HG02678 (cell line): Measurements from ENCODE around the gene RELN.
"Not testable (repeated sequence)": the region's sequence is repeated elsewhere in the genome, so short reads cannot be mapped to it uniquely, and the experiment has no call there.

Source experiments
- ATAC-seq: cut with Tn5 transposase; IDR thresholded peaks from one replicate; pipeline ENCODE4 v1.9.1; 2021; ENCODE audit warnings: mild to moderate bottlenecking, moderate library complexity; ENCODE audit not compliant: unreplicated experiment

Gene RELN

GRCh38 chr7:103902917-103903316 lies 86.5 kb downstream of the RELN start:
- ATAC-seq = no peak

DNA sequence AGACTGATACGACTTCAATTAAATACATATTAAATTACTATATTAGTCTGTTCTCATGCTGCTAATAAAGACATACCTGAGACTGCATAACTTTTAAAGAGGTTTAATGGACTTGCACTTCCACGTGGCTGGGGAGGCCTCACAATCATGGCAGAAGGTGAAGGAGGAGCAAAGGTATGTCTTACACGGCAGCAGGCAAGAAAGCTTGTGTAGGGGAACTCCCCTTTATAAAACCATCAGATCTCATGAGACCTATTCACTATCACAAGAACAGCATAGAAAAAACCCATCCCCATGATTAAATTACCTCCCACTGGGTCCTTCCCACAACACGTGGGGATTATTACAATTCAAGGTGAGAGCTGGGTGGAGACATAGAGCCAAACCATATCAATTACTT lies 92.6 kb downstream of the RELN start:
- not testable (repeated sequence) for ATAC-seq

DNA sequence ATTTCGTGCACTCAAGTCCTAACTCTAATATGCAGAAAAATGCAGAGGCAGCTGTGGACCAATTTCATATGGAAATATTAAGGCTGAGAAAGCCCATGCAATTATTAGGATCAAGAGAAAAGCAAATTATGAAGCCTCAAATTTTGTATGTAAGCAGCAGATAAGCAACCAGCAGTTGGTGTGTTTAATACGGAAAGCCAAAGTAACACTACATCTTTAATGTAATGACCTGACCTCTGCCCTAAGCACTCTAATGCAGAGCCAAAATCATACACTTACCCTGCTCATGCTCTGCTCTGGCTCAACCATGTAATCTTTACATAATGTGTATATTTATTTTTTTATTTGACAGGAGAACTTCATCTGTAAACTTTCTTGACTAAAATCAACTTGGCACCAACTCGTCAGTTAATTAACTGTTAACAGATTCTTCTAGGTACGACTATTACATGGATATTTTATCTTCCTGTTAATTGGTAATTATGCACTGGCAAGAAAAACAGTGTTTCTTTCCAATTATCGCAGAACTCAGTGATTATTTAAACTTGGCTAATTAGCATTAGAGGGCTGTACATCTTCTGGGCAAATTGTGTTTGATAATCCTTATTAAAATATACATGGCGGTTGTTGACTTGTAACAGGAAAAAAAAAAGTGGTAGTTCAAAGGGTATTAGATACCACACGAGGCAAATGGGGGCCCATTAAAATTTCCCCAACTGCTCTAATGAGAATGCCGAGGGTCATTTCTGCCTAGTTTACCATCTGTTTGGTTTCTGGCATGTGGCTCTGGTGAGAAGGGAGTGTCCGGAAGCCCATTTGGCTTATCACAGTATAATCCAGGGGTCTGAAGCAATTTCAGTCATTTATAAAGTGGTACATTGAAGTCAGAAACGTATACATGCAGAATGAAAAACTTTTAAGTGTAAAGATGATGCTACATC lies 94.5 kb downstream of the RELN start:
- ATAC-seq = no peak

DNA sequence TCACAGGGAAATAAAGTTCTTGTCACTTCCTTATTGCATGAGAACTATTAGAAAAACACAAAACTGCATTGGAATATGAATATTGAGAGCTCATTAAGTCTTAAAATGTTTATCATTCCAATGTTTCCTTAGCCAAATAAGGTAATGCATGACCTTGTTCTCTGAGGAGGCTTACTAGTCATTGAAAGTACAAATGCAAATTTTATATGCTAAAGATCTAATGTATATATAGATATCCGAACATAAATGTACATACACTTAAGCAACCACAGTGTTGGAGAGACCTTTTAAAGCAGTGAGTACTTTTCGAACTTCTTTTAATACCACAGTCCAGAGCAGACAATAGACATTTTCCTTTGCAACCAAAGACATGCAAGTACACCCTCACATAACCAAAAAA lies 96.1 kb downstream of the RELN start:
- ATAC-seq = no peak

- ATAC-seq = no peak
Measured at GRCh38 chr7:103889451-103889850, 100.0 kb downstream of the RELN start.

GRCh38 chr7:103888603-103889153 lies 100.8 kb downstream of the RELN start:
- no peak for ATAC-seq

DNA sequence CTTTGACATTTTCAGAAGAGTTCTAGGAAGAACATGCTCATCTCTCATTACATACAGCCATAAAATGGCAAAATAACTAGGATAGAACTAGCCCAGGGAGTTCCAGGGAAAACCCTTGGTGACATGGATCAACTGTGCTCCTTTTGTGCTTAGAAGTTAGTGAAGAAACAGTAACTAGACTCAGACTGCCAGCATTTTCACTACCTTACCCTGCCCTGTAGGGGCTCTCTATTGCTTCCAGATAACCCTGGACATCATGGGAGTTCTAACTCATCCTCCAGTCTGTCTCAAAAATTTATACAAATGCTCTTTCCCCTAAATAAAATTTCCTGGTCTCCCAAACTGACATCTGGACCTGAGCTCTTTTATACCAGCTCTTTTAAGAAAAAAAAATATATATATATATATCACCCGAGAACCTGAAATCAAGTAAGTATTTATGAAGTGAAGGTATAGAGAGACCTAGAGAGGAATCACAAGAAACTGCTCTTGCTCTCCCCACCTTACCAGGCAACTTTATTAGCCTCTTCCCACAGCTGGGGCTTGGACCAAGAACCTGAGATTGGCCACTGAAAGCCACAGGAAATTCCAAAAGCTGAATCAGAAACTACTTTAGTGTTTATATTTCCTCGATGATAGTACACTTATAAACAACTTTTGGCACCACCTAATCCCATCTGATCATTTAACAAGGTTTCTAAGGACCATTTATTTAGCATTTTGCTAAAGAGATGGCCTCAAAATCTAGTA lies 101.4 kb downstream of the RELN start:
- ATAC-seq = no peak

DNA sequence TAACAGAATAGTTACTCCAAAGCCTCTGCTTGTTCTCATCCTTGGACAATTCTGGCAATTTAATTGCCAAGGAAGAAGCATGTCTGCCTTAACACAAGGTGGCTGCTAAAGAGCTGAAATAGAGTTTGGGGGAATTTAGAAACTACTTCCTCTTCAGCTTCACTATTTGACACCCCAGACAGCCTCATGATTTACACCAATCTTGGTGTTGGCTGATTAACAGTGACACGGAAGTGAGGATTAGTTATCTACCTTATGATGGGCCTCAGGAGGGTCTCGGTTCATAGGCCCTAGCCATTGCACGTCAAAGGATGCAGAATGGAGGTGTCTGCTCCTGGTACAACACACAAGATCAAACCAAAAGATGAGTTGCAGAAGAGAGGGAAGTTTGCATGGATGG lies 102.4 kb downstream of the RELN start:
- no peak for ATAC-seq

DNA sequence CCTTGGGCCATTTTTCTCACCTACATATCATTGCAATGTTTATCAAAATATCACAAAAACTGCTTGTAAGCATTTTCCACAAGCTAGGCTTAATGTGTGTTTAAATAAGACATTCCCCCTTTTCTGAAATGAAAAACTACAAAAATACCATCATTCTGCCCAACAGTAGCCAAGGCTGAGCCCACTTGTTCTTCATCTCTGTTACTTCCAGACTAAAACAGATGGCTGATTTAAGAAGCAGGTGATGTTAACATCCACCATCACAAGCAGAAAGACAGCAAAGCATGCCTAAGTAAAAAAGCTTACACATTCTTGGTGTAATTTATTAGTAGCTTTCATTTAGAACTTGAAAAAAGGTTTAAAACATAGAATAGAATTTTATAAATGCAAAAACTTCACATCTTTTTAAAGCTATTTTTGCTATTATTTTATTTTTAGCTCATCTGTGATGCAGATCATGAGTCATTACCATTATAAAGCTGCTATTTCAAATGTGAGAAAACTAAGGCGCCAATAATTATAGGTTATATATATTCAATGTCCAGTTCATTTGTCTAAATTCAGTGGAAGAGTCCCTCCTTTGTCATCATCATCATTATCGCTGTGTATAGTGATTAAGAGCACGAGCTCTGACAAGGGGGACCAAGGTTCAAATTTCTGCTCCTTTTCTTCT lies 109.4 kb downstream of the RELN start:
- ATAC-seq = no peak

DNA sequence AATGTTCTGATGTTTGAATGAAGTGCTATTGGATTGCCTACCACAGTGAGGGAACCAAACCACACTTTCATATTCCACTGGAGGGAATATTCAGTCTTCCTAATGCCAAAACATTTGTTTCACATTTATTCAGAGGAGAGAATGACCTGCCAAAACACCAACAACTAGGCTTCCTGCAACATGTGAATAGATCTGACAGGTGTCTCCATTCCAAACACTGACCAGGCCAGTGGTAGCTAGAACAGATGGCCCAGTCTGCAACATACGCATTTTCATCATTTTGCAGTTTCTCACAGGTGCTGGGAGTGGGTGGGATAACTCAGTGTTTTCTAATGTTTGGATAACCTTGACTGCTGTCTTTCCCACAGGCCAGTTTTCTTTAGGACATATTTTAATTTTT lies 110.0 kb downstream of the RELN start:
- ATAC-seq = no peak

DNA sequence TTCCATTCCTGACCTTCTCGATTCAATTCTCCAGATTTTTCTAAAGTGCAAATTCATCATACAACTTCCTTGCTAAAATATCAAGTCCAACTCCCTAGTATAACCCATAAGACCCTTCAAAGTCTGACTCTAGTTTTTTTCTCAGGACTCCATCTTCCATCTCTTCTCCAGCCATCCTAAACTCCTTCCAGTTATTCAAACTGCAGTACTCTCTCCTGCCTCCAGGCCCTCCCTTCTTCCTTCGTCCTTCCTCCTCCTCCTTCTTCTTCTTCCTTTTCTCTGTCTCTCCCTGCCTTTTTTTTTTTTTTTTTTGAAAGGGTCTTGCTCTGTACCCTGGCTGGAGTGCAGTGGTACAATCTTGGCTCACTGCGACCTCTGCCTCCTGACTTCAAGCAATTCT lies 111.9 kb downstream of the RELN start:
- no peak for ATAC-seq

DNA sequence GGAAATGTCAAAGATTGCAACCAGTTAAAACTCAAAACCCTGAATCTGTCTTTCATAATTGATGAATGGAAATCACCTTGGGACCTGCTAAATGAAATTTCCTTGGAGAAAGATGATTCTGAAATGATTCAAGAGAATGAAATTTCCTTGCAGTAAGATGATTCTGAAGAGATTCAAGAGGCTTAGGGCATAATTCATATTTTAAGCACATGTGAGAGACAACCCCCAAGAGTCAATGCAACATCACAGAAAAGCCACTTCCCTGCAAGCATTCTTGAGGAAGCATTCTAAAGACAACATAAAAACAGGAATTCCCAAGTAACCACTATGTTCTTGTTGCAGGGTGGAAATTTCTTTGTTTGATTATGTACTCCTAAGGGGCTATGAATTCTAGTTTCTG lies 113.7 kb downstream of the RELN start:
- ATAC-seq = no peak

DNA sequence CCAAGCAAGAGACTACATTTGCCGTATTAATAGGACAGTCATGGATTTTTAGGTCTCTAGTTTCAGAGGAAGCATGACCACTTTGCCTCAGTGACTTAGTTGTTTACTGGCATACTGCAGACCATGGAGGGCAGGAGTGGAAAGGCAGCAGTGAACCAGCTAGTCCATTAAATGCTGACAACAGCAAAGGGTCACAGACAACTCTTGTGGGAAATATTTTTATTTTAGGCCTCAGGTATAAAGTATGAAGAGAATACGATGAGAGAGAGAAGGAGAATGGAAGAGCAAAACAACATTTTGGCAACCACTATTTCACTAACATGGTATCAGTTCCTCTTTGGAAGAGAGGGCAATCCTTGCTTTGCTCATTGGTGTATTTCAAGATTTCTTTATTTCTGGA lies 118.0 kb downstream of the RELN start:
- no peak for ATAC-seq

- no peak for ATAC-seq
Measured at GRCh38 chr7:103870664-103871063, 118.8 kb downstream of the RELN start.

GRCh38 chr7:103867874-103868273 lies 121.6 kb downstream of the RELN start:
- no peak for ATAC-seq

GRCh38 chr7:103866919-103867318 lies 122.5 kb downstream of the RELN start:
- no peak for ATAC-seq

- no peak for ATAC-seq
Measured at GRCh38 chr7:103865442-103865841, 124.0 kb downstream of the RELN start.

DNA sequence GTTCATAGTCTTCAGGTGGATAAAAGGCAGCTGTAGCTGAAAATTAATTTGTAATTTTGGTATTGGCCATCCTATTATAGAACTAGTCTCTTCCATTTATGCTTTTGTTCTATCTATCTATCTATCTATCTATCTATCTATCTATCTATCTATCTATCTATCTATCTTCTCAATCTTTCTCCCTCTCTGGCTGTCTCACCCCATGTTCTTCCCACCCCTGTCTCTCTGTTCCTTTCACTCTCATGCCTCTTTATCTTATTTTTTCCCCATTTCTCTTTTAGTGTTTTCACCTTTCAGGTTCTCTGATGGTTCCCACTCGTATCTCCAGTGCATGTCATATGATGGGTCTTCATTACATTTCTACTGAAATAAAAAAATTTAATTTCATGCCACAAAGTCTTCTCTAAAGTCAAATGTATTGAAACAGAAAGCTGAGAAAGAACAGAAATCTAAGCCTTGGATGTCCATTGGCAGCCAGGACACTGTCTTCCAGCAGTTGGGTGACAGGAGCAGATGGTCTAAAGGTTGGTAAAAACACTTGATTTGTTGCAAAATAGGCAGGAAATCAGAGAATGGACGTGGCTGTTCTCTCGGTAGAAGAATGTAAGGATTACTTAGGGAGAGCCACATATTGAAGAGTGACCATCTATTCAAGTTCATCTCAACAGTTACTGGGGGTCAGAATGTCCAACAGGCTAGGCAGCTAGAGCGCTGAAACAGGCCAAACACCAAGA lies 127.0 kb downstream of the RELN start:
- ATAC-seq = no peak

DNA sequence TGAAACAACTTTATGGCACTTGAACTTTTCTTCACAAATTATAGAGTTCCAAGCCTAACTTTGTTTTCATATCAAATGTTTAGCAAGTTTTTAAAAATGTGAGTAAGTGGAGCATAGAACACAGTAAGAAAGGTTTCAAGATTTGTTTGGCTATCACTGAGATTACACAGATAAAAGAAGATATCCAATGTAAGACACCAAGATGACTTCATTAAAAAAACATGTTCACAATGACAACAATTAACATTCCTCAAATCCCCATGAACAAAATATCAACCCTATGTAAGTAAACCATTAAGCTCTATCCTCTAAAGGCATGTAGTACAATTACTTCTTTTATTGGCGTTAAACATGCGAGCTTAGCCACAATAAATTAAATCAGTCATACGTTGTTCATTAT lies 129.7 kb downstream of the RELN start:
- ATAC-seq = no peak

- ATAC-seq = no peak
Measured at GRCh38 chr7:103857435-103857834, 132.0 kb downstream of the RELN start.

DNA sequence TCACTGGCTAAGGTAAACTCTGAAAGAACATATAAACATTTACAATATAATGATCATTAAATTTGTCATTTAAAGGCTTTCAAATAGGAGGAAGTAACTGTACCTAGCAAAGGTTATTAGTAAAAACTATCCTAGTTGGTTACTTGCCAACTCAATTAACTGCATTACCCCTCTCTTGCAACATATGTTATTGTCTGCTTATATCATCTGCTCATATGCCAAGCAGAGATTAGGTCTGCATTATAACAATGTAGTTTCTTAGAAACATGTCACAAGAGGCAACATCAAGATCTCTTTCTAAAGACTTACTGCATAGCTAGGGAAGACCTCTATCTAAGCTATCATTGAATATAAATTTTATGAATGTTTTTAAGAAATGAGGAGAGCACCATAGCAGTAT lies 132.5 kb downstream of the RELN start:
- no peak for ATAC-seq
